Central memory CD4-positive, alpha-beta T cell (primary cell): ENCODE results near the gene MYBL2.

Experiments
- DNase-seq: peaks from one replicate; pipeline ENCODE4 v3.0.0; 2022

Gene MYBL2

GRCh38 chr20:43723735-43724134 lies 56.8 kb downstream of the MYBL2 start:
- no peak for DNase-seq

- no peak for DNase-seq
Observed at GRCh38 chr20:43724383-43724782, 57.5 kb downstream of the MYBL2 start.

GRCh38 chr20:43725666-43726065 lies 58.8 kb downstream of the MYBL2 start:
- DNase-seq = no peak

- no peak for DNase-seq
Observed at GRCh38 chr20:43726333-43726732, 59.4 kb downstream of the MYBL2 start.

GRCh38 chr20:43726811-43727338 lies 60.0 kb downstream of the MYBL2 start, which contains the start of gene GTSF1L:
GTSF1L (minus strand) TSS chr20:43727002; CDS start chr20:43726694, 308 bp downstream.
- DNase-seq = no peak

- DNase-seq = peak; percentile 46
Observed at GRCh38 chr20:43727980-43728590, 61.2 kb downstream of the MYBL2 start.

- no peak for DNase-seq
Observed at GRCh38 chr20:43728686-43729255, 61.9 kb downstream of the MYBL2 start.

- no peak for DNase-seq
Observed at GRCh38 chr20:43731469-43731868, 64.6 kb downstream of the MYBL2 start.

GRCh38 chr20:43731927-43732326 lies 65.0 kb downstream of the MYBL2 start:
- no peak for DNase-seq

- no peak for DNase-seq
Observed at GRCh38 chr20:43736588-43737158, 69.8 kb downstream of the MYBL2 start.

- no peak for DNase-seq
Observed at GRCh38 chr20:43737925-43738324, 71.0 kb downstream of the MYBL2 start.

- DNase-seq = no peak
Observed at GRCh38 chr20:43739148-43739749, 72.3 kb downstream of the MYBL2 start.

GRCh38 chr20:43740642-43741041 lies 73.7 kb downstream of the MYBL2 start:
- no peak for DNase-seq

GRCh38 chr20:43744151-43744611 lies 77.3 kb downstream of the MYBL2 start:
- no peak for DNase-seq

- no peak for DNase-seq
Observed at GRCh38 chr20:43744966-43745730, 78.2 kb downstream of the MYBL2 start.

- DNase-seq = no peak
Observed at GRCh38 chr20:43746344-43747137, 79.6 kb downstream of the MYBL2 start.

- DNase-seq = no peak
Observed at GRCh38 chr20:43748274-43748673, 81.4 kb downstream of the MYBL2 start.

- DNase-seq = peak; percentile 58
Observed at GRCh38 chr20:43749734-43750294, 82.9 kb downstream of the MYBL2 start.

- DNase-seq = no peak
Observed at GRCh38 chr20:43750774-43751166, 83.9 kb downstream of the MYBL2 start.

GRCh38 chr20:43751167-43752050 lies 84.5 kb downstream of the MYBL2 start:
- DNase-seq = no peak

GRCh38 chr20:43752051-43752360 lies 85.1 kb downstream of the MYBL2 start:
- DNase-seq = no peak
